DMS 273 treated with DMSO at 0.1 percent for 48 hours (cell line): Measurements from ENCODE around the gene PCYT1B.
"Not testable (repeated sequence)": the region's sequence is repeated elsewhere in the genome, so short reads cannot be mapped to it uniquely, and the experiment has no call there.

Experiments
- DNase-seq: peaks from one replicate; lab custom pipeline; 2025; lab: John Stamatoyannopoulos, UW

PCYT1B gene

GRCh38 chrX:24647257-24648058 lies at the start of gene PCYT1B:
Gene PCYT1B (minus strand): TSS chrX:24647347. CDS start chrX:24647105, 242 bp downstream.
- peak; percentile 84 for DNase-seq

DNA sequence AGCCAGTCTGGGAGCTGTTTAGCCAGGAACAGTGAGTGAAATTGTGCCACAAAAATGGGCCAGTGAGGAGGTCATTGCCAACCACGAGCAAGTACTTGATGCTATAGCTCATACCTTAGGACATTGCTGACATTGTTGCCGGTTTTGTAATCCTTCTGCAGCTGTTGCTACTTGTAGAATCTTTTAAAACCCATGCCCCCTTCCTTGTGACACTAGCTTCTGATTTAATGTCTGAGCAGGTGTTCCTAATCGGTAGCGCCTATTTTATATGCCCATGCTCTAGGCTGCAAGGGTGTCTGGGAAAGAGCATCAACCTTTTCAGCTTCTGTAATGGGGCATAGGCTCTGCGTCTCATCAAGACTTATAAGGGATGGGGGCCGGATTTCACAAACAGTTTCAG lies 49.1 kb upstream of the PCYT1B start:
- DNase-seq: no peak

DNA sequence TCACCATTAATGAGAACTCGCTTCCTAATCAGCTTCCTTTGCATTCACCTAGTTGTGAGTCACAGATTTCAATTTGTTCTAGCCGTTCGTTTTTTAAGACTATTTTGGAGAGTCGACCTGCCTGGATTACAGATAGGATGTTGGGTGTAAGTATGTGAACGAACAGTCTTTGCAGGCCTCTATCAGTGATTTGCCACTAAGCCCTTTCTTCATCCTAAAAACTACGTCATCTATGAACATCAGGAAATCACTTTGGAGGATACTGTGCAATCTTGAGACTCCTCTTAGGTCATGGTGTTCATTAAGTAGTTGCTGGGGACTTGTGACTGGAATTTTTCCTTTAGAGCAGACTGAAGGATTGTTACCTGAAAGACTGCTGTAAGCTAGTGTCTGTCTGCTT lies 47.7 kb upstream of the PCYT1B start:
- DNase-seq: no peak

DNA sequence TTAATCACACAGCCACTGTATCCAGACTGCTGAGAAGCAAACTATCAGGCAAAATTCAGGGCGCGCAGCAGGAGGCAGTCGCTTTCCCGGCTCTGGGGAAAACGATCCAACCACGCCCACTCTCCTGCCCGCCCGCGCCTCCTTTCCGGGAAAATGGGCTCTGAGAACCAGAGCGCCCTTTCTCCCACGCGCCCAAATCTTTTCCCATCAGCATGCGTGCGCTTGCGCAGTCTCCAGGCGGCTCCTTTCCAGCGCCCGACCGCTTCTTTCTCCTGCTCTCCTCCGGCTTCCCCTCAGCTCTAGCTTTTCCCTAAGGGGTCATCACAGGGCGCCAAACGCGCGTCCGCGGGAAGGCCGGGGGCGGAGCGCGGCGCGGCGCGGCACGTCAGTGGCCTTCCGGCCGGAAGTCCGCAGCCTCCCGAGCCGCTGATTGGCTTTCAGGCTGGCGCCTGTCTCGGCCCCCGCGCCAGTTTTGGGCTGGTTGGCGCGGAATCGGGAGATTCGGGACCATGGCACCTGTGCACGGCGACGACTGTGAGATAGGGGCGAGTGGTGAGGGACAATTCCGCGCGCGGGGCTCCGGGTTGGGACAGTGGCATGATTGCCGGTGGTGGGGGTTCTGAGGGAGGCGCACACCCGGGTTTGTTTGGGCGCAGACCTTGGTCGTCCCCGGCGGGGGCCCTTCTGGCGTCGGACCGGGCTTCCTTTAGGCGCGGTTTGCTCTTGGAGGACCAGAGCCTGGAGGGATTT lies 46.5 kb upstream of the PCYT1B start, which contains the start of gene POLA1:
Gene POLA1, plus strand, starts transcription at position 466 of the 750 bp plus-strand sequence. Its CDS starts 44 bp downstream, at position 510.
- DNase-seq: peak; percentile 92

DNA sequence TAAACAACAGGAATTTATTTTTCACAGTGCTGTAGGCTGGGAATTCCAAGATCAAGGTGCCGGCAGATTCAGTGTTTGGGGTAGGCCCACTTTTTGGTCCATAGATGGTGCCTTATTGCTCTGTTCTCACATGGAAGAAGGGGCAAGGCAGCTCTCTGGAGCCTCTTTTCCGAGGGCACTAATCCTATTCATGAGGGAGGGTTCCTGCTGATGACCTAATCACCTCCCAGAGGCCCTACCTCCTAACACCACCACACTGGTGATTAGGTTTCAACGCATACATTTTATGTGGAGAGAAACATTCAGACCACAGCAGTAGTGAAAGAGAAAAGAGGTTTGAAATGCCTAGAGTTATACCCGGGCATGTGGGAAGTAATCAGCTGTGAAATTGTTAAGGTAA lies 45.2 kb upstream of the PCYT1B start:
- no peak for DNase-seq

GRCh38 chrX:24684048-24684447 lies 36.9 kb upstream of the PCYT1B start:
- DNase-seq: no peak

DNA sequence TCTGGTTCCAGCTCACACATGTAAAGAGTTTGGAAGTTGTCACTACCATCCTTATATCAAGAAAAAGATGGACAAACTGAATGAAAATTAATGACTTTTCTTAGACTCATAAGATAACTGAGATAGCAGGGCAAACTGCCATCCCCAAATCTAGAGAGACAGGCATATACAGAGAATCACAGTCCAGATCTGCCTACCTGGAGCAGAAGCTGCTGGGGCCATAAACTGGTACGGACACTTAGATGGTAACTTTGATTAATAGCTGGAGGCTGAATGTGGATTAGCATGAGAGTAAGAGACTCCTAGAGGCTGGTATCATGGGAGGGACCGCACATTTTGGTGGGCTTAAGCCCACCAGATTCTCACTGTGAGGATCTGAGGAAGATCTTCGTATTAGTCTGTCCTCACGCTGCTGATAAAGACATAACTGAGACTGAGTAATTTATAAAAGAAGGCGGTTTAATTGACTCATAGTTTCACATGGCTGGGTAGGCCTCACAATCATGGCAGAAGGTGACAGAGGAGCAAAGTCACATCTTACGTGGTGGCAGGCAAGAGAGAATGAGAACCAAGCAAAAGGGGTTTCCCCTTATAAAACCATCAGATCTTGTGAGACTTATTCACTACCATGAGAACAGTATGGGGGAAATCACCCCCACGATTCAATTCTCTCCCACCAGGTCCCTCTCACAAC lies 35.7 kb upstream of the PCYT1B start:
- DNase-seq: no peak

GRCh38 chrX:24676403-24677024 lies 29.4 kb upstream of the PCYT1B start:
- no peak for DNase-seq

DNA sequence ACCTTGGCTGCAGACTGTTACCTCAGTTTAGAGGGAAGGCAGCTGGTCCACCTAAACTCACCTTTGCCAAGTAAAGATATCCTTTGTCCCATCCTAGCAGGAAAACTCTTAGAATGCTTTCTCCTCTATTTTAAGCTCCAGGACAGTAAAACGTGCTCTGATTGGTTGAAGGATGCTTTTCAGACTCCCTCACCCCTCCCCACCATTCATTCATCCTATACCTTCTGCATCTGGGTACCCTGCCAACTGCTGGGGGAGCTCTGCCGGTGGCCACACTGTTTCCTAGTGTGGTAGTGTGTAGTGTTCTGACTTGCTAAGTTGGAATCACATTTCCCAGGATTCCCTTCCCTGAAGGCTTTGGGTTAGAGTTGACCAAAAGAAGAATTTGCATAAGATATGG lies 26.3 kb upstream of the PCYT1B start:
- DNase-seq: no peak

GRCh38 chrX:24672701-24673190 lies 25.6 kb upstream of the PCYT1B start:
- no peak for DNase-seq

GRCh38 chrX:24668111-24668510 lies 21.0 kb upstream of the PCYT1B start:
- no peak for DNase-seq

DNA sequence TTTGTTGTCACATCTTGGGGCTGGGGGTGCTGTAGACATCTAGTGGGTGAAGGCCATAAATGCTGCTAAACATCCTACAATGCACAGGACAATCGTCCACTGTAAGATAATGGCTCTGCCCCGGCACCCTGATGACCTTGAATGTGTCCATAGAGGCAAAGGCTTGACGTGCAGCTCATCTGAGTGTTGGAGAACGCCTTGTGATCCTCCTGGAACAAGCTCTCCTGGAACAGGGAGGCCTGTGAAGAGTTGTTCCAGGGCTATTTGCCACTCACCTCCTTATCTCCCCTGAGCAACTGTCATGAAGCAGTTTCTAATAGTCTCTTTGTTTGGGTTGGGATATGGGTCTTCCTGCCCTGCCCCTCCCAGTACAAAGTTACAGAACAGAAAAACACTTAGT lies 15.2 kb upstream of the PCYT1B start:
- DNase-seq: no peak

DNA sequence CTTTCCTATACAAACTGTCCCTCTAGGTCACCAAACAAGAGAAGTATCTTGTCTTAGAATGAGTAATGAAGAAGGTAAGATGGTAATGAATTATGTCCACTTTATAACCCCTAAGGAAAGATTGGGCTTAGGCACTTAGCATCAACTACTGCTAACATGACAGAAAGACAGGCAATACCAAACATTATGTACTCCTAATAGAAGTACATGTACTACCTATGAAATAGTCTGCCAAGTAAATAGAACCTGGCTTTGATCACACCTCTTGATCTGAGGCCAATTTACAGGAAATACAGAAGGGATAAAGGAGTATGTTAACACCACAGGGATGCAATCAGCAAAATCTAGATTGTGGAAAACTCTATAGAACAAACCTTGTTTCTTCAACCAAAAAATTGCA lies 14.1 kb upstream of the PCYT1B start:
- no peak for DNase-seq

DNA sequence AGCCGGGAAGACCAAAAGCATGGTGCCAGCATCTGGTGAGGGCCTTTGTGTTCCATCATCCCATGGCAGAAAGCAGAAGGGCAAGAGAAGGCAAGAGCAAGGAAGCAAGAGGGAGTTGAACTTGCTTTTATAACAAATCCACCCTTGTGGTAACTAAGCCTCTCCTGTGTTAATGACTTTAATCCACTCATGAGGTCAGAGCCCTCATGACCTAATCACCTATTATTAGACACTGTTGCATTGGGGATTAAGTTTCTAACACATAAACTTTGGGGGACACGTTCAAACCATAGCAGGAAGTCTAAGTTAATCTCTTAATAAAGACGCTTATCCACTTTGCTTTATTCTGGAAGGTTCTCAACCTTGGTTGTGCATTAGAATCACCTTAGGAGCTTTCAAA lies 12.5 kb upstream of the PCYT1B start:
- no peak for DNase-seq

- no peak for DNase-seq
Measured at GRCh38 chrX:24659106-24659505, 12.0 kb upstream of the PCYT1B start.

DNA sequence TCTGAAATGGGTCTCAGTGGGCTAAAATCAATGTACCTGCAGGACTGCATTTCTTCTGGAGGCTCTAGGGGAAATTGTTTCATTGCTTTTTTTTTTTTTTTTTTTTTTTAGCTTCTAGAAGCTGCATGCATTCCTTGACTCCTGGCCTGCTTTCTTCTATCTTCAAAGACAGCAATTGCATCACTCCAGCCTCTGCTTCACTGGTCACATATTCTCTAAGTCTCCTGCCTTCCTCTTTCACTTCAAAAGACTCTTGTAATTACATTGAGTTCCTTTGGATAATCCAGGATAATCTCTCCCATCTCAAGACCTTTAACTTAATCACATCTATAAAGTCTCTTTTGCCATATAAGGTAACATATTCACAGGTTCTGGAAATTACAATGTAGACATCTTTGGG lies 11.3 kb upstream of the PCYT1B start:
- no peak for DNase-seq

- no peak for DNase-seq
Measured at GRCh38 chrX:24657671-24658386, 10.7 kb upstream of the PCYT1B start.

DNA sequence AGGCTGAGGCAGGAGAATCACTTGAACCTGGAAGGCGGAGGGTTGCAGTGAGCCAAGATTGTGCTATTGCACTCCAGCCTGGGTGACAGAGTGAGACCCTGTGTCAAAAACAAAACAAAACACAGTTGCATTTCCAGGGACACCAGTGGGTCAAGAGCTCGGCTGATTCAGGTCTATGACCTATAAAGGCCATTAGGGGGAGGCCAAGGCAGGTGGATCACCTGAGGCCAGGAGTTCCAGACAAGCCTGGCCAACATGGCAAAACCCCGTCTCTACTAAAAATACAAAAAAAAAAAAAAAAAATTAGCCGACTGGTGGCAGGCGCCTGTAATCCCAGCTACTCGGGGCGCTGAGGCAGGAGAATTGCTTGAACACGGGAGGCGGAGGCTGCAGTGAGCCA lies 8.5 kb upstream of the PCYT1B start:
- DNase-seq: not testable (repeated sequence)

DNA sequence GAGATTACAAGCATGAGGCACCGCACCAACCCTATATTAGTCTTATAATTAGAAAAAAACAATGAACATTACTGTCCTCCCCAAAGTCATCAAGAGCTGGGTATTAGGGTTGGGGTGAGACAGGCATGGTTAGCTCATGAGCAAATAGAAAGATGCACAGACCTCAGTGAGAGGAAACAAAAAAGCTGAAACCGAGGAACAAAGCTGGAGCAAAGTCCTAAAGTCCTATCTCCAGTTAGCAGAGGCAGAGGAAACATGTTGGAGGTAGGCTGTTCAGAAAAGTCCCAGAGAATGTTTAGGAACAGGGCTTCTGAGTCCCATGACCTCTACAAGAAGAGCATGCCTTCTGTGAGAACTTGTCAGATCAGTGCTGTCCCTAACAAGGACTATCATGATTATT lies 4.6 kb upstream of the PCYT1B start:
- no peak for DNase-seq

- no peak for DNase-seq
Measured at GRCh38 chrX:24648495-24648894, 1.3 kb upstream of the PCYT1B start.

- peak; percentile 27 for DNase-seq
Measured at GRCh38 chrX:24646745-24647182, 383 bp downstream of the PCYT1B start.
